HG03175 (cell line): Measurements from ENCODE around the gene CIZ1.

ENCODE experiments used
- ATAC-seq: cut with Tn5 transposase; IDR thresholded peaks from one replicate; pipeline ENCODE4 v1.9.1; 2021; ENCODE audit warnings: mild to moderate bottlenecking, moderate library complexity; ENCODE audit not compliant: unreplicated experiment

The CIZ1 gene

GRCh38 chr9:128127990-128128835 is 63.2 kb downstream of the CIZ1 start:
- peak; percentile 72 for ATAC-seq

GRCh38 chr9:128127568-128127989 is 63.8 kb downstream of the CIZ1 start, which contains the start of gene PTGES2:
Gene PTGES2 (minus strand): TSS chr9:128127729. CDS start chr9:128127717, 12 bp downstream.
- ATAC-seq: peak; percentile 59

GRCh38 chr9:128125580-128126354 is 65.6 kb downstream of the CIZ1 start:
- no peak for ATAC-seq

DNA sequence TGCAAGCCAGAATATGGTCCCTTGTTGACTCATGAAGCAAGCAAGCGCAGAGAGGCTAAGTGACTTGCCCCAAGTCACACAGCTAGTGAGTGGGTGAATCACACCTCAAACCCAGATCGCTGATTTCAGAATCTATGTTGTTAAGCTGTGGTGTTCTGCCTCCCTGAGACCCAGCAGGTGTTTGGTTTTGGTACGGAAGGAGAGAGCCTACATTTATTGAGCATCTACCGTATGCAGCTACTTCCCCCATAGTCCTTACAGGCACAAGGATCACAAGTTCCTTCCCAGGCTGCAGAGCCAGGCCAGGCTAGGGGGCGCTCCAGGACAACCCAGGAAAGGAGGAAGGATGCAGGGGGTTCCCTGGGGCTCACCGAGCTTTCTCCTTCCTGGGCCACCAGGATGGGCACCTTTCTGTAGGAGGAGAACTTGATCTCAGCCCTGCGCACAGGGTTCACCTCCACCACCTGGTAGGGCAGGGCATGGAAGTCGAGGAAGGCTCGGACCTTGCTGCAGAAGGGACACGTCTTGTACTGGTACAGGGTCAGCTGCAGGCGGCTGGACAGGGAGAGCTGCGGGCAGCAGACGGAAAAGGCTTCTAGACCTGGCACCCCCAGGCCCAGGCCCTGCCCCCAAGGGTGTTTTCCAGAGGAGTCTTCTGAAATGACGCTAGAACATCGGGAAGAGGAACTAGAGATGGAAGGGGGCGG is 66.3 kb downstream of the CIZ1 start:
- ATAC-seq: no peak

DNA sequence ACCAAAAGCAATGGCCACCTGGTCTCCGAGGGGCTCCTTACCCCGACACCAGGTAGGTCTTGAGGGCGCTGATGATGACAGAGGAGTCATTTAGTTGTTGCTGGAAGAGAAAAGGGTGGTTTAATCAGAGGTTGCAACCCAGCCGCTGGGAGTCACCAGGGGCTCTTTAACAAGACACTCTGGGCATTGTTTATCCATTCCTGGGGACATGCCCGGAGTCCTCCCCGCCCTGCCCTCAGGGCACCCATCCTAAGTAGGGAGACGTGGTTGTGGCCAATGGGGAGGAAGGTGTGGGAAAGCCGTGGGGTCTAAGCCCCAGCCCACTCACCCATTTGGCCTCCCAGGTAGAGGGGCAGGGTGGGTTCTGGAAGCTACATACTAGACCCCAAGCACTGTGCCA is 66.9 kb downstream of the CIZ1 start:
- no peak for ATAC-seq

- ATAC-seq: no peak
Measured at GRCh38 chr9:128123451-128124080, 67.8 kb downstream of the CIZ1 start.

DNA sequence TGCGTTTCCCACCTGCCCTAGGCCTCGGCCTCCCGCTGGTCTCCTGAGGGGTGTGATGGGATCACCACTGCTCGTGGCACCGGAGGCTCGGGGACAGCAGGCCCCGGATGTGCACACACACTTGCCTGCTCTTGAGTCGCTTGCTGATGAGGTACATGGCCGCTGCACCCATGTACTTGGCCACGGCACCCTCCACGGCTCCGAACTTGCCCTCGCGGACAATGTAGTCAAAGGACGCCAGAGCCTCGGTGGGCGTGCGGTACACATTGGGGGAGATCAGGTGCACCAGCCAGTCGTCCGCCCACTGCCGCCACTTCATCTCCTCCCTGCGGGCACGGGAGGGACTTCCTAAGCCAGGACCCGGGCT is 68.6 kb downstream of the CIZ1 start:
- no peak for ATAC-seq

DNA sequence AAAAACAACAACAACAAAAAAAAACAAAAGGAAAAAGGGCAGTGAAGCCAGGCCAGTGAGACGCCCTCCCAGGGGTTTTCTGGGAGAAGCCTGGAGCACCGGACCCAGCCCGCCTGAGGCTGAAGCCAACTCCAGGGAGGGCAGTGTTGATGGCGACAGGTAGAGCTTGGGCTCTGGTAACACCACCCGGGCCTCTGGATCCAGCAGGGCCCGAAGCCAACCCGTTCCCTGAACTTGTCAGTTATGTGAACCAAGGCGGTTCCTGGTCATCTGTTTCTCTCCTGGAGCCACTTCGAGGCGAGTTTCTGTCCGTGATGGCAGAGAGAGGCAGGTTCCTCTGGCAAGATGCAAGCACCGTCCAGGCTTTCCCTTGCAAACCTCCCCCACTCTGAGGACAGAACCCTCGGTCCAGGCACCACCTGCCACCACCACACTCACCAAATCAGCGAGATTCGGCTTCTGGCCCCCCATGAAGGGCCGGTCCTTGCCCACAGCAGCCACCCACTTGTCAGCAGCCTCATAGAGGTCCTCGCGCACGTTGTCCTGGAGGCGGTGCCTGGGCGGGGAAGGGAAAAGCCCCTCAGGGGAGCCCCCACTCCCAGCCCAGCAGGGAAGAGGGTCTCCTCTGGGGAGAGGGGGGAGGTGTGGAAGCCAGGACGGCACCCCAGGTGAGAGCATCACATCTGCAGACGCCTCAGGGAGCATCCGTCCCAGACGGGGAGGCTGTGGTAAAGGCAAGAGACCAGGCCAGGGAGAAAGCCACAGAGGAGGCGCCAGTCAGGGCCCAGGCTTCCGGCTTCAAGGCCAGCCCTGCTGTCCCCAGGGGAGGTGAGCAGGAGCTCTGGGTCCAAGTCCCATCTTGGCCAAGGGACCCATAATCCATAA is 69.2 kb downstream of the CIZ1 start:
- no peak for ATAC-seq

- no peak for ATAC-seq
Measured at GRCh38 chr9:128121466-128121810, 69.9 kb downstream of the CIZ1 start.

- ATAC-seq: no peak
Measured at GRCh38 chr9:128120741-128121465, 70.5 kb downstream of the CIZ1 start.

- no peak for ATAC-seq
Measured at GRCh38 chr9:128120061-128120740, 71.2 kb downstream of the CIZ1 start.

DNA sequence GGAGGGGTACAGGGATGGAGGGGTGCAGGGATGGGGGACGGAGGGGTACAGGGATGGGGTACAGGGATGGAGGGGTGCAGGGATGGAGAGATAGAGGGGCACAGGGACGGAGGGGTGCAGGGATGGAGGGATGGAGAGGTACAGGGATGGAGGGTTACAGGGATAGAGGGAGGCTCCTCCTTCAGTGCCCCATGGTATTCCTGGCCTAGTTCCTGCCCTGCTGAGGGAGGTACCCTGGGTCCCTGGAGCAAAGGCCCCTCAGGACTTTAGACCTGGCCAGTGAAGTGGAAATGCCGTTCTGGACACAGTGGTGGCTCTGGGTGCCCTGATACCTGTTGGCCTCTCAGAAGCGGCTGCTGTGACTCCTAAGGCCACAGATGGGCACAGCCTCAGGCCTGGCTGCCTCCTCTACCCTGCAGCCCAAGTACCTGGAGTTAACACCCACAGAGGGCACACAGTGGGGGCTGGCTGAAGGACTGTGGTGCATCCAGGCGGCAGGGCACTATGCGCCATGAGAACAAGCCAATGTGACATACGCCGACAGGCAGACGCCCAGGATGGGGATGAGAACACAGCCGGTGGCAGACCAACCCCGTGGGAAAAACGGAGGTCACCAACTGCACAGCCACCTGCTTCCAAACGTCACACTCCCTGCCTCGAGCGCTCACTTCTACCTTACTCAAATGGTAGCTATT is 72.3 kb downstream of the CIZ1 start:
- ATAC-seq: no peak

DNA sequence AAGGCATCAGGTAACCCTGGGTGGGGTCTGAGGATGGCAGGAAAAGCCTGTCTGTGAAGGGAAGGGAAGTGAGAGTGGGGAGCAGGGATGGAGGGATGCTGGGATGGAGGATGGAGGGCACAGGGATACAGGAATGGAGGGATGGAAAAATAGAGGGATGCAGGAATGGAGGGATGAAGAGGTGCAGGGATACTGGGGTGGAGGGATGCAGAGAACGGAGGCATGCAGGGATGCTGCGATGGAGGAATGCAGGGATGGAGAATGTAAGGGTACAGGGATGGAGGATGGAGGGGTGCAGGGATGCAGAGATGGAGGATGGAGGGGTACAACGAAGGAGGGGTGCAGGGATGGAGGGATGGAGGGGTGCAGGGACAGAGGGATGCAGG is 72.9 kb downstream of the CIZ1 start:
- ATAC-seq: no peak

DNA sequence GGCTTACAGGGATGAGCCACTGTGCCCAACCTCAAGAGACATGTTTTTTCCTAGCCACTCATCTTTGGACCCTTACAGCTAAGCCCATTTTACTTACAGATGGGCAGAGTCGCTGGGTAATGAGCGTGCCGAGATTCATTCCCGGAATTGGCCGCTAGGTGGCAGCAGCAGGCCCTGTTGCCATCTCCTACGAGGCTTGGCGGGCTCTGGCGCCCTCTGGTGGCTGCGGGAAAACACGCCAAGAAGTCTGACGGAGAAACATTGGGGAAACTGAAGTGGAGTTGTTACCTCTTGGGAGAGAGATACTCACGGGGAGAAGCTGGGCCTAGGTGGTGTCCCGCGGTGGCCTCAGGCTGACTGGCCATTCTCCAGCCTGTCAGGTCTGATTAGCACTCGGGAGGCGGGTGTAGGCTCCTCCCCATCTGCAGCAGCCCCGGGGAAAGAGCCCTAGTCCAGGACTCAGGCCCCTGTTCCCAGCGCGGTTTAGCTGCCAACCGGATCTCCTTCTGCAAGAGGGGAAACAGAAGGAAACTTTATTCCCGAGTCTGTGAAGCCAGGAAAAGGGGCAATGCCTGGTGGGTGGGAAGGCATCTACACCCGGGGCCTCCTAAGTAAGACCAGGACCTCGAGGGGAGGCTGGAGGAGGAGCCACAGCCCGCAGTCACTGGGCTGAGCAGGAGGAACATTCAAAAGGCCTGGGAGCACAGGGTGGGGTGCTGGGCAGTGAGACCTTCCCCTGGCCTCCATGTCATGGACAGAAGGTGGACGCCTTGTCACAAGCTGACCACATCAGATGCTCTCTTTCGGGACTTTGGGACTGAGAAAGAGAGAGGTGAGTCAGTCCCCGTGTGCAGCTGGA is 73.5 kb downstream of the CIZ1 start:
- ATAC-seq: peak; percentile 66

GRCh38 chr9:128116104-128117083 is 75.0 kb downstream of the CIZ1 start:
- no peak for ATAC-seq
